ENCODE data around the gene KIF20B. TPM values are rescaled to one million over a fixed set of nuclear protein-coding genes. Genes with fewer than 3 reads are reported as not detected.

KIF20B gene
- 5.3 TPM for polyA plus RNA-seq (ENCODE audit: insufficient read length)

- peak; percentile 89 for DNase-seq (ENCODE audit: low read depth)
Measured at GRCh38 chr10:89701242-89702120, at the start of gene KIF20B. TSS of gene KIF20B (plus strand) at chr10:89701590. CDS start at chr10:89705295, 3,705 bp downstream.

- DNase-seq (ENCODE audit: low read depth): no peak
Measured at GRCh38 chr10:89651916-89652573, 49.3 kb upstream of the KIF20B start.

- DNase-seq (ENCODE audit: low read depth): no peak
Measured at GRCh38 chr10:89652806-89653370, 48.5 kb upstream of the KIF20B start.

- DNase-seq (ENCODE audit: low read depth): no peak
Measured at GRCh38 chr10:89653410-89653869, 48.0 kb upstream of the KIF20B start.

GRCh38 chr10:89655722-89656121 is 45.7 kb upstream of the KIF20B start:
- no peak for DNase-seq (ENCODE audit: low read depth)

- no peak for DNase-seq (ENCODE audit: low read depth)
Measured at GRCh38 chr10:89657302-89657701, 44.1 kb upstream of the KIF20B start.

GRCh38 chr10:89659143-89660131 is 42.0 kb upstream of the KIF20B start:
- peak; percentile 28 for DNase-seq (ENCODE audit: low read depth)

- DNase-seq (ENCODE audit: low read depth): no peak
Measured at GRCh38 chr10:89662596-89662995, 38.8 kb upstream of the KIF20B start.

GRCh38 chr10:89663144-89663543 is 38.2 kb upstream of the KIF20B start:
- DNase-seq (ENCODE audit: low read depth): no peak

- DNase-seq (ENCODE audit: low read depth): no peak
Measured at GRCh38 chr10:89664203-89664602, 37.2 kb upstream of the KIF20B start.

GRCh38 chr10:89665302-89665701 is 36.1 kb upstream of the KIF20B start:
- no peak for DNase-seq (ENCODE audit: low read depth)

- DNase-seq (ENCODE audit: low read depth): no peak
Measured at GRCh38 chr10:89666138-89666537, 35.3 kb upstream of the KIF20B start.

- no peak for DNase-seq (ENCODE audit: low read depth)
Measured at GRCh38 chr10:89668386-89669071, 32.9 kb upstream of the KIF20B start.

- DNase-seq (ENCODE audit: low read depth): no peak
Measured at GRCh38 chr10:89669985-89670384, 31.4 kb upstream of the KIF20B start.

GRCh38 chr10:89670926-89671325 is 30.5 kb upstream of the KIF20B start:
- DNase-seq (ENCODE audit: low read depth): no peak

- DNase-seq (ENCODE audit: low read depth): no peak
Measured at GRCh38 chr10:89677341-89677740, 24.0 kb upstream of the KIF20B start.

GRCh38 chr10:89679986-89680385 is 21.4 kb upstream of the KIF20B start:
- DNase-seq (ENCODE audit: low read depth): no peak

- DNase-seq (ENCODE audit: low read depth): no peak
Measured at GRCh38 chr10:89683883-89684282, 17.5 kb upstream of the KIF20B start.

- no peak for DNase-seq (ENCODE audit: low read depth)
Measured at GRCh38 chr10:89684604-89685003, 16.8 kb upstream of the KIF20B start.

GRCh38 chr10:89685936-89686335 is 15.5 kb upstream of the KIF20B start:
- DNase-seq (ENCODE audit: low read depth): no peak

- DNase-seq (ENCODE audit: low read depth): no peak
Measured at GRCh38 chr10:89690027-89690426, 11.4 kb upstream of the KIF20B start.
